ENCODE data around the gene PHYKPL.

GRCh38 chr5:178266581-178266980 lies 34.0 kb upstream of the PHYKPL start:
- no peak for TF ChIP-seq POLR2AphosphoS5 (IDR thresholded peaks at IDR 0.05)
- TF ChIP-seq CTCF (IDR thresholded peaks at IDR 0.05): no peak
- TF ChIP-seq POLR2A (IDR thresholded peaks at IDR 0.05): no peak
